H9 (cell line): ENCODE measurements around the gene MAP9. TPM values are rescaled to one million over a fixed set of nuclear protein-coding genes. Genes with fewer than 3 reads are reported as not detected.

Experiments
- DNase-seq: peaks from one replicate; pipeline ENCODE4 v3.0.0-alpha.2; 2017
- H2AFZ ChIP-seq: one replicate; pipeline ENCODE4 v1.6.1; 2013; ENCODE audit warnings: mild to moderate bottlenecking, low read length, control low read depth, moderate library complexity
- H2AK5ac ChIP-seq: 2 replicates; pipeline ENCODE4 v1.6.1; 2013; ENCODE audit warnings: low read length, control low read depth, mixed read lengths; ENCODE audit not compliant: insufficient read length
- H2BK120ac ChIP-seq: one replicate; pipeline ENCODE4 v1.6.1; 2013; ENCODE audit warnings: low read depth, mild to moderate bottlenecking, low read length, control low read depth, inconsistent platforms; ENCODE audit not compliant: poor library complexity, severe bottlenecking
- H2BK12ac ChIP-seq: 2 replicates; pipeline ENCODE4 v1.6.1; 2013; ENCODE audit warnings: low read length, control low read depth, mixed read lengths, low read depth; ENCODE audit not compliant: insufficient read length
- H2BK15ac ChIP-seq: 2 replicates; pipeline ENCODE4 v1.6.1; 2013; ENCODE audit warnings: low read depth, low read length, control low read depth
- H2BK20ac ChIP-seq: one replicate; pipeline ENCODE4 v1.6.1; 2013; ENCODE audit warnings: low read depth, mild to moderate bottlenecking, low read length, control low read depth, inconsistent platforms; ENCODE audit not compliant: poor library complexity, severe bottlenecking
- H2BK5ac ChIP-seq: 2 replicates; pipeline ENCODE4 v1.6.1; 2013; ENCODE audit warnings: low read length, control low read depth, mixed read lengths; ENCODE audit not compliant: insufficient read length
- H3K14ac ChIP-seq: 2 replicates; pipeline ENCODE4 v1.6.1; 2013; ENCODE audit warnings: low read length, control low read depth; ENCODE audit not compliant: insufficient read depth
- H3K18ac ChIP-seq: 2 replicates; pipeline ENCODE4 v1.6.1; 2013; ENCODE audit warnings: low read depth, mild to moderate bottlenecking, mixed read lengths, low read length, control low read depth; ENCODE audit not compliant: insufficient read length
- H3K23ac ChIP-seq: 2 replicates; pipeline ENCODE4 v1.6.1; 2013; ENCODE audit warnings: low read length, control low read depth, mixed read lengths, low read depth; ENCODE audit not compliant: insufficient read length
- H3K23me2 ChIP-seq: 2 replicates; pipeline ENCODE4 v1.6.1; 2013; ENCODE audit warnings: low read depth, mild to moderate bottlenecking, mixed read lengths, low read length, control low read depth; ENCODE audit not compliant: insufficient read length, poor library complexity, severe bottlenecking
- H3K27ac ChIP-seq: 2 replicates; pipeline ENCODE4 v1.5.1; 2013; ENCODE audit warnings: low read length, control low read depth, mixed read lengths, low read depth; ENCODE audit not compliant: insufficient read length
- H3K27me3 ChIP-seq: 2 replicates; pipeline ENCODE4 v1.6.1; 2013; ENCODE audit warnings: low read length, control low read depth, inconsistent platforms; ENCODE audit not compliant: insufficient read depth
- H3K4ac ChIP-seq: 2 replicates; pipeline ENCODE4 v1.6.1; 2013; ENCODE audit warnings: low read depth, mild to moderate bottlenecking, control low read depth, inconsistent platforms, low read length, moderate library complexity
- H3K4me1 ChIP-seq: 2 replicates; pipeline ENCODE4 v1.6.1; 2013; ENCODE audit warnings: low read length, control low read depth, inconsistent platforms; ENCODE audit not compliant: insufficient read depth
- H3K4me2 ChIP-seq: 2 replicates; pipeline ENCODE4 v1.6.1; 2013; ENCODE audit warnings: low read length, control low read depth, mixed read lengths; ENCODE audit not compliant: insufficient read length, insufficient read depth
- H3K56ac ChIP-seq: 2 replicates; pipeline ENCODE4 v1.6.1; 2013; ENCODE audit warnings: low read depth, mild to moderate bottlenecking, mixed read lengths, low read length, control low read depth; ENCODE audit not compliant: insufficient read length
- H3K79me1 ChIP-seq: 2 replicates; pipeline ENCODE4 v1.6.1; 2013; ENCODE audit warnings: low read depth, mild to moderate bottlenecking, moderate library complexity, low read length, control low read depth, inconsistent platforms; ENCODE audit not compliant: insufficient read depth, poor library complexity, severe bottlenecking
- H3K79me2 ChIP-seq: 2 replicates; pipeline ENCODE4 v1.6.1; 2013; ENCODE audit warnings: low read length, control low read depth, inconsistent platforms; ENCODE audit not compliant: insufficient read depth
- H3K9ac ChIP-seq: 2 replicates; pipeline ENCODE4 v1.6.1; 2013; ENCODE audit warnings: low read length, control low read depth, mixed read lengths; ENCODE audit not compliant: insufficient read length; ENCODE audit errors: extremely low read depth
- H3K9me3 ChIP-seq: one replicate; pipeline ENCODE4 v1.6.1; 2013; ENCODE audit warnings: low read depth, low read length, inconsistent platforms; ENCODE audit not compliant: control insufficient read depth
- H3T11ph ChIP-seq: one replicate; pipeline ENCODE4 v1.6.1; 2013; ENCODE audit warnings: mild to moderate bottlenecking, low read length, control low read depth, inconsistent platforms
- H4K20me1 ChIP-seq: one replicate; pipeline ENCODE4 v1.6.1; 2013; ENCODE audit not compliant: control insufficient read depth, insufficient read length, insufficient read depth
- H4K5ac ChIP-seq: 2 replicates; pipeline ENCODE4 v1.6.1; 2013; ENCODE audit warnings: low read depth, mild to moderate bottlenecking, mixed read lengths, low read length, control low read depth; ENCODE audit not compliant: insufficient read length
- H4K8ac ChIP-seq: replicated peaks from 2 replicates; pipeline ENCODE4 v1.6.1; 2013; ENCODE audit warnings: low read length, control low read depth, mixed read lengths, low read depth; ENCODE audit not compliant: insufficient read length
- H4K91ac ChIP-seq: 2 replicates; pipeline ENCODE4 v1.6.1; 2013; ENCODE audit warnings: low read depth, mild to moderate bottlenecking, moderate library complexity, mixed read lengths, low read length, control low read depth; ENCODE audit not compliant: insufficient read length
- H3K27ac Mint-ChIP-seq, 3 experiments: 2 replicates in 2 of 3; 3 replicates in 1 of 3; pipeline ENCODE4 v1.8.0; 2020 to 2021; ENCODE audit warnings: mixed read lengths in 3 of 3, mild to moderate bottlenecking in 1 of 3, moderate library complexity in 1 of 3
- H3K27me3 Mint-ChIP-seq: 2 replicates; pipeline ENCODE4 v1.8.0; 2021; ENCODE audit warnings: low read depth, mild to moderate bottlenecking, moderate library complexity, mixed read lengths
- H3K36me3 Mint-ChIP-seq, 3 experiments: 2 replicates in 2 of 3; 3 replicates in 1 of 3; pipeline ENCODE4 v1.8.0; 2020 to 2021; ENCODE audit warnings: low read depth in 3 of 3, mixed read lengths in 3 of 3; ENCODE audit not compliant: insufficient read depth in 1 of 3
- H3K4me1 Mint-ChIP-seq, 2 experiments: 2 replicates each; pipeline ENCODE4 v1.8.0; 2020; ENCODE audit warnings: mixed read lengths in 2 of 2
- H3K4me3 Mint-ChIP-seq, 2 experiments: 2 replicates in 1 of 2; 3 replicates in 1 of 2; pipeline ENCODE4 v1.8.0; 2020 to 2021; ENCODE audit warnings: mild to moderate bottlenecking in 2 of 2, mixed read lengths in 2 of 2, moderate library complexity in 1 of 2
- H3K9me3 Mint-ChIP-seq, 2 experiments: 2 replicates in 1 of 2; 3 replicates in 1 of 2; pipeline ENCODE4 v1.8.0; 2020; ENCODE audit warnings: mild to moderate bottlenecking in 2 of 2, mixed read lengths in 2 of 2, moderate library complexity in 1 of 2
- WGBS: extraction: QIAGEN DNeasy Blood & Tissue Kit; methylation state at CpG from one replicate; pipeline ENCODE4 v1.1.7; 2013; ENCODE audit warnings: missing lambda C conversion rate, low lambda C conversion rate, mixed read lengths; ENCODE audit not compliant: insufficient read length; ENCODE audit errors: extremely low coverage; 5-methylcytosine and 5-hydroxymethylcytosine counted together
- total RNA-seq: library from RNA; stranded (reverse); gene quantifications from 2 replicates; pipeline ENCODE4 v1.2.1, GENCODE V29; 2021
- TF ChIP-seq, protein P1 (sequence below): fragments of 200-600 bp; sonication (generic); conservative IDR thresholded peaks from 3 replicates; pipeline ENCODE4 v1.8.0; 2021; ENCODE audit warnings: antibody characterized with exemption, mild to moderate bottlenecking

MAP9 gene
- total RNA-seq, 1 experiment from 2014 or later = 15.4 TPM

DNA sequence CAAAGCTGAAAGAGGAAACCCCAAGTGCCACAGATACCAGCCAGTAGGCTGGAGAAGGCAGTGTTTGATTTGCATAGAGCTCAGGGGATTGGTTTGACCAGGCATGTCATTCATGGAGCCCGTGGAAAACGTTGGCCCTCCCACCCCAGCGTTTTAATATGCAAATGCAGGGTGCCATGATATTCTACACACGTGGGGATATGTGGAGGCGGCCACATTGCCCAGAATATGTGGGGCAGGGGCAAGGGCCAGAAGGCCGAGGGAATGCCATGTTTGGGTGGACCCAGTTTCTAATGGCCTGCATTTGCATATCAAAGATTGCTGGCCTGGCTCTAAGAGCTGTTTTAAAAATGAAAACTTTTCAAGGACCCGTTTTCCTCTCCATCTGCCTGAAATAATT, 71.1 kb downstream of the MAP9 start:
- no peaks in the 10 kb centered on the region for H4K20me1 ChIP-seq
- H3K9me3 Mint-ChIP-seq = peaks cover 0 to 2% of the 10 kb centered on the region in 2 experiments; a peak in 2 of 5 replicates
- H2BK5ac ChIP-seq = no peak overlapping the region
- no peak overlapping the region for H3K4me3 Mint-ChIP-seq
- H2BK20ac ChIP-seq = no peak overlapping the region
- H2AFZ ChIP-seq = no peak overlapping the region
- no peak overlapping the region for H3K23ac ChIP-seq
- H3K4ac ChIP-seq = no peak overlapping the region
- H3K27me3 Mint-ChIP-seq = no peaks in the 10 kb centered on the region
- H3K79me1 ChIP-seq = no peaks in the 10 kb centered on the region
- no peak overlapping the region for H3K14ac ChIP-seq
- no peak overlapping the region for H3K56ac ChIP-seq
- no peak overlapping the region for H2BK120ac ChIP-seq
- peaks cover 4 to 6% of the 10 kb centered on the region in 2 experiments for H3K4me1 Mint-ChIP-seq
- no peaks in the 10 kb centered on the region for H3K79me2 ChIP-seq
- no peak overlapping the region for H3K27ac ChIP-seq
- TF ChIP-seq, protein P1, sequence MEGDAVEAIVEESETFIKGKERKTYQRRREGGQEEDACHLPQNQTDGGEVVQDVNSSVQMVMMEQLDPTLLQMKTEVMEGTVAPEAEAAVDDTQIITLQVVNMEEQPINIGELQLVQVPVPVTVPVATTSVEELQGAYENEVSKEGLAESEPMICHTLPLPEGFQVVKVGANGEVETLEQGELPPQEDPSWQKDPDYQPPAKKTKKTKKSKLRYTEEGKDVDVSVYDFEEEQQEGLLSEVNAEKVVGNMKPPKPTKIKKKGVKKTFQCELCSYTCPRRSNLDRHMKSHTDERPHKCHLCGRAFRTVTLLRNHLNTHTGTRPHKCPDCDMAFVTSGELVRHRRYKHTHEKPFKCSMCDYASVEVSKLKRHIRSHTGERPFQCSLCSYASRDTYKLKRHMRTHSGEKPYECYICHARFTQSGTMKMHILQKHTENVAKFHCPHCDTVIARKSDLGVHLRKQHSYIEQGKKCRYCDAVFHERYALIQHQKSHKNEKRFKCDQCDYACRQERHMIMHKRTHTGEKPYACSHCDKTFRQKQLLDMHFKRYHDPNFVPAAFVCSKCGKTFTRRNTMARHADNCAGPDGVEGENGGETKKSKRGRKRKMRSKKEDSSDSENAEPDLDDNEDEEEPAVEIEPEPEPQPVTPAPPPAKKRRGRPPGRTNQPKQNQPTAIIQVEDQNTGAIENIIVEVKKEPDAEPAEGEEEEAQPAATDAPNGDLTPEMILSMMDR = no peak
- H3K27me3 ChIP-seq = no peaks in the 10 kb centered on the region
- DNase-seq = no peak
- H3K4me2 ChIP-seq = no peak overlapping the region
- no peak overlapping the region for H4K5ac ChIP-seq
- H3K27ac Mint-ChIP-seq = no peak overlapping the region
- no peak overlapping the region for H2AK5ac ChIP-seq
- no peaks in the 10 kb centered on the region for H3K36me3 Mint-ChIP-seq
- WGBS = no CpG with 5 or more reads among the region's 7 CpGs
- H3T11ph ChIP-seq = no peak overlapping the region
- no peaks in the 10 kb centered on the region; the same call in 1 of the 2 replicates for H3K4me1 ChIP-seq
- H3K23me2 ChIP-seq = no peaks in the 10 kb centered on the region
- H3K9ac ChIP-seq = no peak overlapping the region
- no peak overlapping the region for H4K8ac ChIP-seq
- no peak overlapping the region for H4K91ac ChIP-seq
- no peak overlapping the region for H2BK12ac ChIP-seq
- H2BK15ac ChIP-seq = no peak overlapping the region
- H3K18ac ChIP-seq = no peak overlapping the region
- H3K9me3 ChIP-seq = no peaks in the 10 kb centered on the region
